GM19452 (cell line): Measurements from ENCODE around the gene BCL2L2.
"Not testable (repeated sequence)": the region's sequence is repeated elsewhere in the genome, so short reads cannot be mapped to it uniquely, and the experiment has no call there.

ENCODE experiments used
- ATAC-seq: cut with Tn5 transposase; IDR thresholded peaks from one replicate; pipeline ENCODE4 v1.9.1; 2021; ENCODE audit not compliant: unreplicated experiment

The BCL2L2 gene

GRCh38 chr14:23306412-23307145 lies at the start of gene BCL2L2:
Gene BCL2L2, plus strand, starts transcription at chr14:23306833. Its CDS starts 935 bp downstream, at chr14:23307768.
- no peak for ATAC-seq

GRCh38 chr14:23258256-23258655 lies 48.4 kb upstream of the BCL2L2 start:
- ATAC-seq = no peak

DNA sequence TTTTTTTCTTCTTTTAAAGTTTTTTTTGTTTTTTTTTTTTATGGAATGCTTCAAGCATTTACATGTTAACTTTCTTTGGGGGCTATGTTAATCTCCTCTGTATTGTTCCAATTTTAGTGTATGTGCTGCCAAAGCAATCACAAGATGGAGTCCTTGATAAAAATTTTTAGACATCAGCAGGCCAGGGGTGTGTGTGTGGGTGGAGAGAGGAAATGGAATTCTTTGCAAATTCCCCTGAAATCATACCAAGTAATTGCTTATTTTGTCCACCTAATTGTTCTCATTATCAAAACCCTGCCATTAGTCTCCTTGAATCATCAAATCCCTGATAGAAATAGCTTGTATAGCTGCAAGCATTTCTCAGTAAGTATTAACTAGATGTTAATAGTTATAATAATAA lies 47.2 kb upstream of the BCL2L2 start:
- ATAC-seq = no peak

DNA sequence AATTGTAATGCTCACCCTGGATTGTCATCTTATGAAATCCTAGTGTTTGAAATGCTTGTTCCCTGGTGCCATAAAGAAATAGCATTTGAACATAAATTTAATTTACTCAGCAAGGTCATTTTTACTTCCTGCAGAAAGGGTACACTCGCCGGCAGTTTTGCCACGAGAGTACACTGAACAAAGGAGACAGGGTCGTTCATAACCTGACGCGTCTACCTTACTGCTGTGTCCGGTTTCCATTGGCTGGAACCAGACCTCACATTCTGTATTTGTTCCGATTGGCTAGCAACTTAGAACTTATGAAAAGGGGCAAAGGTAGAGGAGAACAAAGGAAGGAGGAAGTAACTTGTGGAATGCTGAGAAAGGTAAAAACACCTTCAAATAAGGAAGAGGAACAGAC lies 45.8 kb upstream of the BCL2L2 start:
- ATAC-seq = not testable (repeated sequence)

- no peak for ATAC-seq
These were observed 37.4 kb upstream of the BCL2L2 start for GRCh38 chr14:23269193-23269592.

- no peak for ATAC-seq
These were observed 31.2 kb upstream of the BCL2L2 start for GRCh38 chr14:23275412-23275811.

- ATAC-seq = no peak
These were observed 29.4 kb upstream of the BCL2L2 start for GRCh38 chr14:23277189-23277588.

DNA sequence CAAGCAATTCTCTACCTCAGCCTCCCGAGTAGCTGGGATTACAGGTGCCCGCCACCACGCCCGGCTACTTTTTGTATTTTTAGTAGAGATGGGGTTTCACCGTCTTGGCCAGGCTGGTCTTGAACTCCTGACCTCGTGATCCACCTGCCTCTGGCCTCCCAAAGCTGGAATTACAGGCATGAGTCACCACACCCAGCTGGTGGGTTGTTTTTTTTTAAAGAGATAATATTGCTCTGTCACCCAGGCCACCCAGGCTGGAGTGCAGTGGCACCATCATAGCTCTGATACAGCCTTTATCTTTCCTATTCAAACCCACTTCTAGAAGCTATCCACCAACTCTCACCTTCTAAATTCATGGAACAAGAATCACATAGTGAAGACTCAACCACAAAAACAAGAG lies 28.7 kb upstream of the BCL2L2 start:
- ATAC-seq = not testable (repeated sequence)

DNA sequence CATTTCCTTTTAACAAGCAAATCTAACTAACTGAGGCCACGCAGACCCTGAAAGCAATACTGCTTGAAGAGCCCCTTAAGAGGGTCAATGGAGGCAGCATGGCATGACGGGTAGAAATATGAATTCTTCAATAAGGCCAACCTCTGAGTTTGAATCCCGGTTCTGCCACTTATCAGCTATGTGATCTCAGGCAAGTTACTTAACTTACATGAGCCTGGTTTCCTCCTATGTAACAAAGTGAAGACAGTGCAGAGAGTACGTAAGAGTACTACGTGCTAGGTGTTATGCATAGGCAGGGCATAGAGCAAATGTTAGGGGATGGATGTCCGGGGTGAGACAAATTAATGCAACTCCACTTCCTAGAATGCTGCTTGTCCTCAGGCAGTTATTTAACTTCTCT lies 25.4 kb upstream of the BCL2L2 start:
- ATAC-seq = no peak

DNA sequence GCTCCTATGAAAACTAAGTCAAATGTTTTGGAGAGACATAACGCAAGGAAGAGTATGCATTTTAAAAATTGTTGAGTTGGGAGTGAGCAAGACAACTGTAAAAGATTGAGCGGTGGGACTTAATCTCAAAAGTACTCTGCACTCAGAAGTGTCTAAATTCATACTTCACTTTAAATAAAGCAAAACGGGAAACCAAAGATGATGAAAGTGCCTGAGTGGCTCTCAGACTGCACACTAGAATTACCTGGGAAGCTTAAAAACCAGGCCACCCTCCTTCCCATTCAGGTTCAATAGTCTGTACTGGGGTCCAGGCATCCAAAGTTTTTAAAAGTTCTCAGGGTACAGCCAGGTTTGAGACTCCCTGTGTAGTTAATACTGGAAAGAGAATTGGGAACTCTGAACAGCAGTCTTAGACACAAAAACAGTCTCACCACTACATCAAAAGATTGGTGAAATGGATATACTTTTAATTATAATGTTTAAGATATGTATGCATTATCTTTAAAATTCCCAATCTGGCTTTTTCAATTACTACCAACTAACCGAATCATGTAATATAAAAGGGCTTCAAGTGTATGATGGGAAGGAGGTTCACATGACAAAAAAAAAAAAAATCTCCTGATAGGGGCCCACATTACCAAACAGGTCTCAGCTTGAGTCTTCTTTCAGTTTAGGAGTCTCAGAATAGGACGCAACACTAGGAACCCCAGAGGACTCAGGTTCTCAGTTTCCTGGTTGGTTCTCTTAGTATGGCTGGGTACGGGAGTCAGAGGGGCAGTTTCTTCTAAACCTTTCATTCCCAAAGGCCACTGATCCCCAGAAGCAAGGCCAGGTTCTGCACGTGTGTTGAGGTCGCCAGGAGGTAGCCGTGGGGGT lies 21.7 kb upstream of the BCL2L2 start:
- ATAC-seq = no peak

DNA sequence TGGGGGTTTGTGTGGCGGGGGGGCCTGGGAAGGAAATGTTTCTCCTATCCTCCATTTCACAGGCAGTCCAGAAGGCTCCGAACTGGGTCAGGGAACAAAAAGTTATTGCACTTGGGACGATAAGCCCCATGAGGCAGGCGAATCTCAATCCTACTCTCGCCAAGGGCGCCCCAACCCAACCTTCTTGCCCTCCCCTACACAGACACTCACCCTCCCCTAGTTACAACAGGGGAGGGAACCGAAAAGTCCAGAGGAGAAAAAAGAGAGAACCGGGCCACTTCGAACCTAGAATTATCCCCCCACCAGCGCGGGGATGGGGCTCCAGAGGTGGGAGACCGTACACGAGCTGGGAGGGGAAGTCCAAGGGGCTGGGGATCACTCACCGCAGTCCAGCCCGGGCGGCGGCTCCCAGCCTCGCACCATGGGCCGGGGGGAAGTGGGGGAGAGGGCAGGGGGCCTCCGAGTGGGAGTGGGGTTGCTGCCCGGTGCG lies 21.1 kb upstream of the BCL2L2 start:
- peak; percentile 17 for ATAC-seq

- peak; percentile 98 for ATAC-seq
These were observed 20.4 kb upstream of the BCL2L2 start, which contains the start of gene HOMEZ for GRCh38 chr14:23286020-23286901. Gene HOMEZ, minus strand, starts transcription at chr14:23286132. Its CDS starts 180 bp downstream, at chr14:23285952.

DNA sequence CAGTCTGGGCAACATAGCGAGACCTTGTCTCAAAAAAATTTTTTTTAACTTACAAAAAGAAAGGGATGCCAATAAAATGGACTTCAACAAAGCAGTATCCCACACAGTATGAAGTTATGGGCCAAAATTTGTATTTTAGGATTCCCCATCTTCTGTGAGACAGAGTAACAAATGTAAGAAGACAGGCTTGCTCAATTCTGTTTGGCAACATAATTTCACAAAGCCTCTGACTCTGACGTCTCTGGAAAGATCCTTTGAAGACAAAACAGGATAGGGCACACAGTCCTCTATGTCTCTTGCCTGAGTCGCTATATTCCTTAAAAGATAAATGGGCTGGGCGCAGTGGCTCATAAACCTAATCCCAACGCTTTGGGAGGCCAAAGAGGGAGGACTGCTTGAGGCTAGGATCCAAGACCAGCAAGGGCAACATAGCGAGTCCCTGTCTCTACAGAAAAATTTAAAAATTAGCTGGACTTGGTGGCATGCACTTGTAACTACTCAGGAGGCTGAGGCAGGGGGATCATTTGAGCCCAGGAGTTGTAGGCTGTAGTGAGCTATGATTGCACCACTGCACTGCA lies 19.6 kb upstream of the BCL2L2 start:
- ATAC-seq = no peak

- ATAC-seq = no peak
These were observed 11.7 kb upstream of the BCL2L2 start for GRCh38 chr14:23294734-23295561.

GRCh38 chr14:23296012-23296777 lies 10.4 kb upstream of the BCL2L2 start:
- no peak for ATAC-seq

DNA sequence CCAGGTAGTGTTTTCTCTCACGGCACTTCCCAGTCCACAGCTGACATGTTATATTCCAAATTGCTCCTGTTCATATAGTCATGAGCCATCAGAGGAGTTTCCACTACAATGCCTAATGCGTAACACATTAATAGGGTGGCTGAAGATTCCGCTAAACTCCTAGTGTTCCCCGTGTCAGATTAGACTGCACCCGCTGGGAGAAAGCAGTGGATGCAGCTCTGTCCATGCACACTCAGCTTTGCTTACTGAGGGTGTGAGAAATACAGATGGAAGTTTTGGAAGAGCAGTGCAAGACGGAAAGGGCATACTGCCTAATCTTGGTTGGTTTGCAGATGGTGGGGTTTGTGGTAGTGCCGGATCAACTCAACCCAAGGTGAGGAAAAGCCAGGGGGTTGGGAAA lies 9.5 kb upstream of the BCL2L2 start:
- ATAC-seq = no peak

DNA sequence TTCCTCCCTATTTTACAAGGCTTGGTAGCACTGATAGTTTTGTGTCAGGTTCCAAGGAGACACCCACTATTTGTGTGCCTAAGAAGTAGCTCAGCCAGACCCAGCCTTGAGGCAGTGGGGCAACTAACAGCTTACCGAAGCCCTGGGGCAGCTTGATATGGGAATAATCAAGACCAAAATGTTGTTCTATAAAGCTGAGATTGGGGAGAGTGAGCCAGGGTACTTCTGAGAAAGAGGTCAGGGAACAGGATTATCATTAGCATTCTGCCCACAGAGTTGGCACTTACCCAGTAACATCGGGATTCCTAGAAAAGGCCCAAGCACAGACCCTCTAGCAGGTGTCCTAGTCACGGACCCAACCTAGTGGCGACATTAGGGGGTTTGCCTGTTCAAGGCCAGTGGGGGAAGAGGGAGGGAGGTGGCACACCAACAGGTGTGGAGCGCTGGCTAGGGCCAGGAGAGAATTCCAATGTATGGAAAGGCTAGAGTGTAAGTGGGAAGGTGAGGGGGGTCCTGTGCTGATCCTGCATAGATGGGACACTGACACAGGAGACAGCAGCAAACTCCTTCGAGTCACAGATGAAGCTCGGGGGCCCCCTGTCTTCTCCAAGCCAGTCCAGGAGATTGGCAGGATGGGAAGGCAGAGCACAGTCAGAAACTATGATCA lies 8.9 kb upstream of the BCL2L2 start:
- ATAC-seq = no peak

GRCh38 chr14:23299211-23299957 lies 7.2 kb upstream of the BCL2L2 start:
- ATAC-seq = no peak
